Endothelial cell (in vitro differentiated cells): Measurements from ENCODE around the gene AAGAB. TPM values are rescaled to one million over a fixed set of nuclear protein-coding genes. Genes with fewer than 3 reads are reported as not detected.

Experiments used
- DNase-seq: peaks from one replicate; pipeline ENCODE4 v3.0.0; 2021; ENCODE audit warnings: low spot score
- H3K27ac Mint-ChIP-seq: one replicate; pipeline ENCODE4 v1.8.0; 2021; ENCODE audit warnings: mixed read lengths, inconsistent platforms; ENCODE audit not compliant: unreplicated experiment
- H3K27me3 Mint-ChIP-seq: one replicate; pipeline ENCODE4 v1.8.0; 2021; ENCODE audit warnings: mild to moderate bottlenecking, moderate library complexity, mixed read lengths, inconsistent platforms; ENCODE audit not compliant: unreplicated experiment
- H3K36me3 Mint-ChIP-seq: one replicate; pipeline ENCODE4 v1.8.0; 2021; ENCODE audit warnings: mild to moderate bottlenecking, low read depth, mixed read lengths, inconsistent platforms; ENCODE audit not compliant: unreplicated experiment
- H3K4me1 Mint-ChIP-seq: one replicate; pipeline ENCODE4 v1.8.0; 2021; ENCODE audit warnings: mild to moderate bottlenecking, mixed read lengths, inconsistent platforms; ENCODE audit not compliant: unreplicated experiment
- H3K4me3 Mint-ChIP-seq: one replicate; pipeline ENCODE4 v1.8.0; 2021; ENCODE audit warnings: mild to moderate bottlenecking, mixed read lengths, inconsistent platforms; ENCODE audit not compliant: unreplicated experiment
- H3K9me3 Mint-ChIP-seq: one replicate; pipeline ENCODE4 v1.8.0; 2021; ENCODE audit warnings: mixed read lengths, inconsistent platforms; ENCODE audit not compliant: unreplicated experiment
- CTCF ChIP-seq: fragments of 200-600 bp; sonication (generic); IDR thresholded peaks from one replicate; pipeline ENCODE4 v1.5.0; 2021; ENCODE audit warnings: antibody characterized with exemption; ENCODE audit not compliant: unreplicated experiment
- total RNA-seq: library from RNA; stranded (reverse); fragmentation: NEBNext Ultra II Directional; extraction: Animal tissue kit (Norgen Biotek cat#: 25700); gene quantifications from one replicate; pipeline ENCODE4 v1.2.1, GENCODE V29; 2021; ENCODE audit not compliant: unreplicated experiment

The AAGAB gene
- total RNA-seq, 1 donor from 2014 or later: 40.6 TPM

GRCh38 chr15:67186226-67186649, 68.2 kb downstream of the AAGAB start:
- DNase-seq: no peak
- Mint-ChIP-seq H3K27ac (no peak overlapping the region), H3K4me3 (no peak overlapping the region), H3K4me1 (no peaks in the 10 kb centered on the region), H3K27me3 (peaks cover 6% of the 10 kb centered on the region), H3K9me3 (no peaks in the 10 kb centered on the region), H3K36me3 (peaks cover 5% of the 10 kb centered on the region)
- no peak for TF ChIP-seq CTCF

- no peaks in the 10 kb centered on the region for H3K4me1 Mint-ChIP-seq
- H3K27ac Mint-ChIP-seq: no peak overlapping the region
- H3K4me3 Mint-ChIP-seq: no peak overlapping the region
- DNase-seq: no peak
- H3K9me3 Mint-ChIP-seq: no peaks in the 10 kb centered on the region
- H3K27me3 Mint-ChIP-seq: peaks cover 6% of the 10 kb centered on the region
- peaks cover 5% of the 10 kb centered on the region for H3K36me3 Mint-ChIP-seq
- no peak for TF ChIP-seq CTCF
Observed at GRCh38 chr15:67185621-67186225, 68.7 kb downstream of the AAGAB start.

GRCh38 chr15:67185051-67185450, 69.4 kb downstream of the AAGAB start:
- peaks cover 5% of the 10 kb centered on the region for H3K36me3 Mint-ChIP-seq
- no peaks in the 10 kb centered on the region for H3K9me3 Mint-ChIP-seq
- H3K4me1 Mint-ChIP-seq: no peaks in the 10 kb centered on the region
- no peak for TF ChIP-seq CTCF
- H3K27ac Mint-ChIP-seq: no peak overlapping the region
- no peak for DNase-seq
- peaks cover 6% of the 10 kb centered on the region for H3K27me3 Mint-ChIP-seq
- H3K4me3 Mint-ChIP-seq: no peak overlapping the region

GRCh38 chr15:67184208-67184925, 70.1 kb downstream of the AAGAB start:
- TF ChIP-seq CTCF: no peak
- DNase-seq: no peak
- peaks cover 10% of the 10 kb centered on the region for H3K27me3 Mint-ChIP-seq

More at GRCh38 chr15:67184208-67184925, 70.1 kb downstream of the AAGAB start:
- Mint-ChIP-seq H3K4me3 (no peak overlapping the region), H3K36me3 (peaks cover 5% of the 10 kb centered on the region), H3K4me1 (peaks cover 2% of the 10 kb centered on the region), H3K9me3 (no peaks in the 10 kb centered on the region), H3K27ac (no peak overlapping the region)
